ENCODE results near the gene HLA-DOA.

Gene HLA-DOA

GRCh38 chr6:32962213-32962826 is 47.1 kb downstream of the HLA-DOA start:
- no peak for DNase-seq

GRCh38 chr6:32960563-32960962 is 48.8 kb downstream of the HLA-DOA start:
- DNase-seq = no peak

GRCh38 chr6:32956176-32956575 is 53.2 kb downstream of the HLA-DOA start:
- DNase-seq = no peak

- peak; percentile 66 for DNase-seq
Observed at GRCh38 chr6:32954986-32955802, 54.2 kb downstream of the HLA-DOA start.

GRCh38 chr6:32954267-32954666 is 55.1 kb downstream of the HLA-DOA start:
- DNase-seq = no peak
